NK-92 treated with Interleukin-12 subunit alpha and Interleukin-12 subunit beta, amount 100 ng/mL, for 24 hours (cell line): ENCODE results near the gene TRIM43.
"Not testable (repeated sequence)": the region's sequence is repeated elsewhere in the genome, so short reads cannot be mapped to it uniquely, and the experiment has no call there.

ENCODE experiments used
- DNase-seq: peaks from one replicate; lab custom pipeline; 2025; lab: John Stamatoyannopoulos, UW

Gene TRIM43

GRCh38 chr2:95591701-95592100, at the start of gene TRIM43:
TRIM43 (plus strand) TSS chr2:95592001; CDS start chr2:95594024, 2,023 bp downstream.
- DNase-seq = not testable (repeated sequence)

GRCh38 chr2:95551055-95551568, 40.7 kb upstream of the TRIM43 start:
- no peak for DNase-seq

DNA sequence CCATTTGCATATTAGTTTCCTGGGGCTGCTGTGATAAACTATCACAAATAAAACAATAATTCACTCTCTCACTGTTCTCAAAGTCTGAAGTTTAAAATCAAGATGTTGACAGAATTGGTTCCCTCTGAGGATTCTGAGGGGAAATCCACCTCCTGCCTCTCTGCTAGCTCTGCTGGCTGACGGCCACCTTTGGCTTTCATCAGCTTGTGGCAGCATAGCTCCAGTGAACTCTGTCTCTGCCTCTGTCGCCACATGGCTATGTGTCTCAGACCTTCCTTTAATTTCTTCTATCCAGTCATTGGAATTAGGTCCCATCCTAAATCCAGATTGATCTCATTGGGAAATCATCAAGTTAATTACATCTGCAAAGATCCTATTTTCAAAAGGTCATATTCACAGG, 38.9 kb upstream of the TRIM43 start:
- DNase-seq = no peak

DNA sequence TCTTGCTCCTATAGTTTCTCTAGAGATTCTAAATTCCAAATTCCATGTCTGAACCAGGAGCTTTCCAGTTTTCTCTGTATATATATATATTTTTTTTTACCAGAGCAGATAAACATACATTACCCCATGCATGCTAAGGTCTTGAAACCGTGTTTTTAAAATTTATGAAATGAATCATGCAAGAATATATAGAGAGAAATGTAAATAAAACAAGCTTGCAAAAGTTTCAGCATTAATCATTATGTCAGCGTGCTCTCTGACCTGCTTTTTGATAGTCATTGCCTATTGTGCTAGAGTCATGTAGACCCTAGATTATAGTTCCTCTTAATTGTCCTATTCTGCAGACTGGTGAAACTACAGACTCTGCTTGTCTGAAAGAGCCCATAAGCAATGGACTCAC, 22.6 kb upstream of the TRIM43 start:
- DNase-seq = no peak

DNA sequence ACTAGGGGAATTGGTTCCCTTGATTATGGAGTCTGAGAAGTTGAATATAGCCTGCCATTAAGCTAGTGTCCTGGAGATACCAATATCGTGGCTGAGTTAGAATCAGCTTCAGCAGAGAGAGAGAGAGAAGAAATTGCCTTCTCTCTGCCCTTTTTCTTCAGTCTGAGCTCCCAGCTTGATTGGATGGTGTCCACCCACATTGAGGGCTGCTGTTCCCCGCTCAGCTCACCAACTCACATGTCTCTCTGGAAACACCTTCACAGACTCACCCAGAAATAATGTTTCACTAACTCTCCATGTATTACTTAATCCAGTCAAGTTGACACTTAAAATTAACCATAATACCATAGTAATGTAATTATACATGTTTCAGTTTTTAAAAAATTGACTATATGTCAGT, 17.9 kb upstream of the TRIM43 start:
- DNase-seq = no peak

DNA sequence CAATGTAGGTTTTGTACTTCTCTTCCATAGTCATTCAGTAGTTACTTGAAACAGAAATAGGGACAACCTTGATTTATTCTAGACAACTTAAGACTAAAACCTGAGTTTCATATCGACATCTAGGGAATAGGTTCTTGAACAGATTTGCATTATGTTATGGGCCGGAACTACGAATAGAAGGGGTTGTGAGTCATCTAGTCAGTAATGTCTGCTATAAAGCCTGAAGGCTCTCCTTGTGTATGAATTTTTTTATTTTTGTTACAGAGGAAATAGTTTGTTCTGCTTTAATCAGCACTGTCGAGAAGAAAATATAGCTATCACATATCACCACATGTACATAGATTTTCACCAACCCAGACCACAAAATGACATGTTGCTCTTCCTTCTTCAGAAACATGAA, 17.3 kb upstream of the TRIM43 start:
- DNase-seq = no peak

DNA sequence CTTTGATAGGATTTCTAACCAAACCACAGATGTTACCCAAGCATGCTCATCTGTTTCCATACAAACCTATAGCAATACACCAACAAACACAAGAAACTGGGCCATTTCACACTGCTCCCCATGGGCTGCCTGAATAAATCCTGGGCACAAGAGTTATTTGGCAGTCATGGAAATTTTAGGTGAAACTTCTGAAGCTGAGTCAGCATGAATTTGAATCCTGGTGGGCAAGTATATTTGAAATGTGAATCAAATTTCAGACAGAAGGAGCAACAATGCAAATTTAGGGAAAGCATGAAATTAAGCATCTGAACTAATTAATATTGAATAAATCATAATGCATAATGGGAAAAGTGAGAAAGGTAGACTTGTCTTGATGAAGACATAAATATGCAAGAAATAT, 15.9 kb upstream of the TRIM43 start:
- DNase-seq = no peak

DNA sequence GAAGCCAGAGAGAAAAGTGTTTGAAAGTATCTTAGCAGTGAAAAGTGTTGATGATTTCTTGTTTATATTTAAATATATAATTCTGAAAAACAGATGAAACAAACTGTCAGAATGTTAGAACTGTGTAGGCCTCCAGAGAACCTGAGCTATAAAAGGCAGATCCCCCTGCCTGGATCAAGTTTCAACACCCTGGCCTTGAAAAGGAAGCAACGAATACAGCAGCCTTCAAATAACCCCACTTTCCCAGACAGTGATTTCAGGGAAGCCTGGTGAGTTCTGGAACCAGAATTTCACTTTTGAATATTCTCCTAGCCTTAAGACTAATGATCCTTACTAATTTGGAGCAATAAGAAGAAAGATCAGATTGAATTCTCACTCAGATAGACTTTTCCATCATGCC, 13.3 kb upstream of the TRIM43 start:
- DNase-seq = no peak

GRCh38 chr2:95583545-95583944, 8.3 kb upstream of the TRIM43 start:
- DNase-seq = not testable (repeated sequence)

- not testable (repeated sequence) for DNase-seq
These were observed 7.5 kb upstream of the TRIM43 start for GRCh38 chr2:95584321-95584720.

- DNase-seq = not testable (repeated sequence)
These were observed 1.8 kb upstream of the TRIM43 start for GRCh38 chr2:95589777-95590536.

DNA sequence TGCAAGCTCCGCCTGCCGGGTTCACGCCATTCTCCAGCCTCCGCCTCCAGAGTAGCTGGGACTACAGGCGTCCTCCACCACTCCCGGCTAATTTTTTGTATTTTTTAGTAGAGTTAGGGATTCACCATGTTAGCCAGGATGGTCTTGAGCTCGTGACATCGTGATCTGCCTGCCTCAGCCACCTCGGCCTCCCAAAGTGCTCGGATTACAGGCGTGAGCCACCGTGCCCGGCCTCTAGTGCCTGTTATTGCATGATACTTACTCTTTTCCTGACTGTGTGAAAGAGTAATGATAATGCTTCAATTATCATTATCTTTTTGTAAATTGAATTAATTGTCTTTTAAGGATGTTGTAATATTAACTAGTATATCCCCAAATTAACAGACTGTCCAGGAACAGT, 1.2 kb downstream of the TRIM43 start:
- not testable (repeated sequence) for DNase-seq

- not testable (repeated sequence) for DNase-seq
These were observed 3.2 kb downstream of the TRIM43 start for GRCh38 chr2:95595012-95595411.

- DNase-seq = not testable (repeated sequence)
These were observed 9.5 kb downstream of the TRIM43 start for GRCh38 chr2:95601301-95601700.

GRCh38 chr2:95602146-95602545, 10.3 kb downstream of the TRIM43 start:
- not testable (repeated sequence) for DNase-seq

GRCh38 chr2:95608356-95608755, 16.6 kb downstream of the TRIM43 start:
- not testable (repeated sequence) for DNase-seq

DNA sequence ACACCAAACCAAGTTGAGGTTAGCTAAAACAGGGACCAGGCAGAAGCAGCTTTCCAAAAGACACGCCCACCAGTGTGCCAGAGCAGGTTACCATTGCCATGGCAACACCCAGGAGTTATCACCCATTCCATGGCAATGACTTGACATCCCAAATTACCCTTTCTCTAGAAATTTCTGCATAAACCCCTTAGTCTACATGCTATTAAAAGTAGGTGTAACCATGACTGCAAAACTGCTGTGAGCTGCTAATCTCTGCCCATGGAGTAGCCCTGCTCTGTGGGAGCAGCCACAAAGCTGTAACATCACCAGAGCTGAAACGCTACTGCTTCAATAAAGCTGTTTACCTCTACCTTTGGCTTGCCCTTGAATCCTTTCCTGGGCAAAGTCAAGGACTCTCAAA, 18.0 kb downstream of the TRIM43 start:
- DNase-seq = not testable (repeated sequence)

- not testable (repeated sequence) for DNase-seq
These were observed 21.2 kb downstream of the TRIM43 start for GRCh38 chr2:95613048-95613447.

- not testable (repeated sequence) for DNase-seq
These were observed 30.9 kb downstream of the TRIM43 start for GRCh38 chr2:95622728-95623127.

GRCh38 chr2:95630987-95631386, 39.2 kb downstream of the TRIM43 start:
- DNase-seq = not testable (repeated sequence)

DNA sequence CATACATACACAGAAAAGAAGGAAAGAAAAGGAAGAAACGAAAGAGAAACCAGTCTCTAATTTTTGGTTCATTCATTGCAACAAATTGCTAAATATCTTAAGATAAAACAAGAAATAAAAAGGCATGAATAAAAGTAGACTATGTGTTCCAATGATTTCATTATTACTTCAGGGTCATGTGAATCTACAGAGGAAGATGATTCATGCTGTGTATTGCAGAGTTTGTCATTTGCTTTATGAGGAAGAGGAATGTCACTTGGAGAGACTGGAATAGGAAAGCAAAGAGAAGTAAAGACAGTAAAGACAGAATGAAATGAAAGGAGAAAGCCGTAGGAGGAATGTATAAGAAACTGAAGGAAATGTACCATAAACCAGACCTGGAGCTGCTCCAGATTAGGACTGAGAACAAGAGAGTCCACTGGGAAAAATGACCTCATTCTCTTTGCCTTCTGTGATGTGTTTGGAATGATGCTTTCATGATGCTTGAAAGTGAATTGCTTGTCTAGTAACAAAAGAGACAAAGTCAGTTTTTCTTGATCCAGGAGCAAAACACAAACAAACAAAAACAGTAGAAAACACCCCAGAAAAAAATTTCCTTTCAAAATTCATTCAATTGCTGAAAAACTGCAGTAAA, 41.9 kb downstream of the TRIM43 start:
- not testable (repeated sequence) for DNase-seq

GRCh38 chr2:95640515-95641288, 48.9 kb downstream of the TRIM43 start:
- DNase-seq = not testable (repeated sequence)

DNA sequence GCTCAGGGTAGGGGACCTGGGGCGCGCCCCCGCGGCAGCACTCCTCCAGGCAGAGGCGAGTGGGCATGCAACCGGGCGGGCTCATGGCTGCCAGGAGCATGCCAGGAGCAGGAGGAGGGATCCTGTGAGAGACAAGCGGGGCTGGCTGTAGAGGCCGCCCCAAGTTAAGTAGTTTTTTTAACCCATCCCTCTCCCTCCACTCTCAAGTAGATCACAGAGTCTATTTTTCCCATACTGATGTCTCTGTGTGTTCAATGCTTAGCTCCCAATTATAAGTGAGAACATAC, 49.4 kb downstream of the TRIM43 start:
- DNase-seq = not testable (repeated sequence)
